GM21381 (cell line): ENCODE data around the gene ZNF747.
"Not testable (repeated sequence)": the region's sequence is repeated elsewhere in the genome, so short reads cannot be mapped to it uniquely, and the experiment has no call there.

Experiments
- ATAC-seq: cut with Tn5 transposase; IDR thresholded peaks from one replicate; pipeline ENCODE4 v1.9.1; 2021; ENCODE audit warnings: mild to moderate bottlenecking, moderate library complexity; ENCODE audit not compliant: unreplicated experiment

Gene ZNF747

DNA sequence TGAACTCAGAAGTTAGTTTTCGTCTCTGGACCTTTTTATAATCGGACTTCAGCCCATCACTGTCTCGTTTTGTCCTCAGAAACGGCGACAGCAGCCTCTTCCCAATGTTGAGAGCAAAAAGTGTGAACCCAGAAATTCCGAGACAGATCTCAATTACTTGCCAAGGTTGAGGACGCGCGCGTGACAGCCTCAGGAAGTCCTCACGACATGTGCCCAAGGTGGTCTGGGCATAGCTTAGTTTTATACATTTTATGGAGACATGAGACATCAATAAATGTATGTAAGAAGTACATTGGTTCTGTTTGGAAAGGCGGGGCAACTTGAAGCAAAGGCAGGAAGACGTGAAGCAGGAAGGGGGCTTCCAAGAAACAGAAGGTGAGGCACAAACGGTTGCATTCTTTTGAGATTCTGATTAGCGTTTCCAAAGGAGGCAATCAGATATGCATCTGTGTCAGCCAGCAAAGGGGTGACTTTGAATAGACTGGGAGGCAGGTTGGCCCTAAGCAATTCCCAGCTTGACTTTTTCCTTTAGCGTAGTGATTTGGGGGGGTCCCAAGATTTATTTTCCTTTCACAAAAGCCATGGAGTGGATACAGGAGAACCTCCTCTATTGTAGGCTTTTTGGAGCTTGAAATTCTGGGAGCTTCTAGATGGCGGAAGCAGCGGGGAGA lies 583 bp upstream of the ZNF747 start:
- ATAC-seq = peak; percentile 3

GRCh38 chr16:30533748-30534367 lies 800 bp downstream of the ZNF747 start:
- ATAC-seq = peak; percentile 19

- no peak for ATAC-seq
Observed at GRCh38 chr16:30533146-30533522, 1.5 kb downstream of the ZNF747 start.

DNA sequence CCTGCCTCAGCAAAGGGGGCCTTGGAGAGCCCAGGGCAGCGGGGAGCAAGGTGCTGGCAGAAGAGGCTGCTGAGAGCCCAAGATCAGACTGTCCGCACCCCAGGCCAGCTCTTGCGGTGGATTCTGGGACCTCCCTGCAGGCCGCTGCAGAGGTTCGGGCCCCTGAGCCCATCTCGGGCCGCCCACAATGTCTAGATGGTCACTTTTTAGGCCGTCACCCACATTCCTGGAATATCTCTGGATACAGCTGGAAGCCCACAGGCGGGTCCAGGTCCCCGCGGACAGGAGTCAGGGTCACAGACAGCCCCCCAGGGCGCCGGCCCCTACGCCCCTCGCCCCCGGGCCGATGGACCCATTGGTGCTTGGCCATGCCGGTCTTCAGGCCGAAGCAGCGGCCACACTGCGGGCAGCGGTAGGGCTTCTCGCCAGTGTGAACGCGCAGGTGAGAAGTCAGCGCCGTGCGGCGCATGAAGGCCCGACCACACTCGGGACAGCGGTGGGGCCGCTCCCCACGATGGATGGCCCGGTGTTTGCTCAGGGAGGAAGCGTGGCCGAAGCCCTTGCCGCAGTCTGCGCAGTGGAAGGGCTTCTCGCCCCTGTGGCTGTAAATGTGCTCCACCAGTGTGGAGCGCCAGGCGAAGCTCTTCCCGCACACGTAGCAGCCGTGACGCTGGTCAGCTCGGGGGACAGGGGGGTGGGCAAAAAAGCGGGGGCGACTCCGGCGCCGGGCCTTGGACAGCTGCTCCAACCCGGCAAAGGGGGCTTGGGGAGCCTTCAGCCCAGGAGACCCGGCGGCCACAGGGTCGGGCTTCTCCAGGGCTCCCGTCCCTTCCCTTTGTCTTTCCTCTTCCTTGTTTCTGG lies 2.1 kb downstream of the ZNF747 start:
- ATAC-seq = no peak

DNA sequence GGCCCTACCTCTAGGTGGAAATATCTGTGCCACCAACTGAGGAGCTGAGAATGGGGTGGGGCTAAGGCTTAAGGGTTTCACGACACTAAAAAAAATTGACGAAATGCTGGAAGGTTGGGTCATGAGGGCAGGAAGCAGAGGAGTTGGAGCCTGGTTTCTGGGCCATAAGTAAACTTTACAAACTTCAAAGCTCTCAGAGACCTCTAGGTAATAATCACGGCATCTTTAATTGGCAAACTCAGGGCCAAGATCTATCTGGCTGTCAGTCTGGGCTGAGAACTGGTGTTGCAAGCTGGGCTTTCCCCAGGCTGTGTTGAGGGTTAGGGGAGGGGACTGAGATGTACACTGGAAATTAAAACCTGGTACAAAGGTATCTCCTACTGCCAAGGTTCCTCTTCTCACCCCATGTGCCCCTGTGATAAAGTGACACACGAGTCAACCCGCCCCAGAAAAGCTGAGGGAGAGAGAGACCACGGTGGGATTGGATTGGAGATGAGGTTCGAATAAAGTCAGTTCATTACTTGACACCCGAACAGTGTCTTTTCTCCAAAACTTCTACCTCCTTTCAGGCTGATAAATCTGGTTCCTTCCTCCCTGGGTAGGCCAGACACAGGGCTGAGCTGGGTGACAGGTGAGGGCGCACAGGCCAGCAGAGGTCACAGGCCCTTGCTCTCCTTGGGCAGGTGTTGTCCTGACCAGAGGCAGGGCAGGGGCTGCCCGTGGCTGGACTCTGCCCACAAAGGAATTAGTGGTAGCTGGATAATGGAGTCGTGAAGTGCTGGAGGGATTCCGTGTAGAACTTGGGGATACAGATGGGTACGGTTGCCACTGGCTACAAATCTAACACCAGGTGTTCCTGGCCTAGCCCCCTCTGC lies 4.3 kb downstream of the ZNF747 start:
- ATAC-seq = no peak

- no peak for ATAC-seq
Observed at GRCh38 chr16:30528799-30529457, 5.7 kb downstream of the ZNF747 start.

DNA sequence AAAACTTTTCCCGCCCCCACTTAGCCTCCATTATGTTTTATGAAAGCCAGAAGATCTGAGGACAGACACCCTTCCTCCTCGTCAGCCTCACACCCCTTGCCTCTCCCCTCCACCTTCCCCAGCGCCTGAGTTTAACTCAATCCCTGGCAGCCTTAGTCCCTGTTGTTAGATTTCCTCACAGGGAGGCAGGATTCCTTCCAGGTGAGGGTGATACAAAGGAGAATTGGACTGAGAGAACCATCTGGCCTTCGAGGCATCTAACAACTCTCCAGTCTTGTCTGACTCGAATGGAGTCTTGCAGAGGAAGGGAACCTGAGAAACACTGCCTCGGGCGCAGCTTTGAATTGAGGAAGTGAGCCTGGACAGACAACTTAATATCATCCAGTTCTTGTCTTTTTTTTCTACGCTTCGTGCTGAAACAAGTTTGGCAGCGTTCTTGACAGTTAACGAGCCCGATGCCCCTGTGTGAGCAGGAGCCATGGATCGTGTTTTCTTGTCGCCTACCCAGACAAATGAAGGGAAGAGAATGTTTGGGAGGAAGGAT lies 7.0 kb downstream of the ZNF747 start:
- ATAC-seq = no peak

DNA sequence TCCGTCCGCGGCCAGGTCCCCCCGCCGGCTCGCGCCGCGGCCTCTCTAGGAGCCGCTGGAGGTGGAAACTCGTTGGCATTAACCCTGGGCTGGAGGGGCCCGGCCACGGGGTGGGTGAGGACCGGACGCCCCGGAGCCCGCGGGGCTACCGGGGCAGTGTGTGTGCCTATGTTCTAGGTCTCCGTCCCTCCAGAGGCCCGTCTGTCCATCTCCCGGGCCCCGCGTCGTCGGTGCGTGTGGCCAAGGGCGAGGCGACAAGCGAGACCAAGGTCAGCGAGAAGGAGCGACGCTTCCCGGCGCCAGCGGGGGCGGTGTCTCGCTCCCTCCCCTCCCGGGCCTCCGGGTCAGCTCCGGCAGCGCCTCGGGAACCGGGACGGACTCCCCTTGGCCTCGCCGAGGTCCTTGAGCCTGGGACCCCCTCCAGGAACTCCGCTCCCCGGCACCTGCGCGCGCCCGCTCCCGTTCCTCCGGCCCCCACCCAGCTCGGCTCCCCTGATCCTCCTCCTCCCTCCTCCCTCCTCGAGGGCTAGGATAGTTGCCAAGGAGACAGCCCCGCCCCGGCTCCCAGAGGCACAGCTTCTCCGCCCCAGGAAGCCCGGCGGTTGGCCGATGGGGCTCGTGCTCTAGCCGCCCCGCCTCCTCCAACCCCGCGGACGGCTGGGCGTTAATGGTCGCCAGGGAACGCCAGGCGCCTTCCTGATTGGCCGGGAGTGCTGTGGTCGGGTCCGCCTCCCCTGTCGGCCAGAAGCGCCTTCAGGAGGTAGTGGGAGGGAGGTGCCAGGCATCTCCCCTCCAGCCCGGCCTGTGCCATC lies 7.6 kb downstream of the ZNF747 start:
- ATAC-seq = peak; percentile 73

- ATAC-seq = peak; percentile 36
Observed at GRCh38 chr16:30526137-30526822, 8.4 kb downstream of the ZNF747 start, which contains the start of gene ZNF768. ZNF768 (minus strand) TSS chr16:30526566; CDS start chr16:30526413, 153 bp downstream.

DNA sequence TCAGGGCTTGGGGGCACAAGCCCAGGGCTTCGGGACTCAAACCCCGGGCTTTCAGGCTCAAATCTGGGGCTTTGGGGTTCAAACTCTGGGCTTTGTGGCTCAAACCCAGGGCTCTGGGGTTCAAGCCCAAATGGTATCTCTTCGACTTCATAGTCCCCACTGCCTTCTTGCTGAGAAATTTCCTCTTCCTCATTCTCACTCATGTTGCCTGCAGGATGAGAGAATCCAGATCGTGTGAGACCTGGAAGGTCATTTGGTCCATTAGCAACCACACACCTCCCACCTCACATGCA lies 8.9 kb downstream of the ZNF747 start:
- no peak for ATAC-seq

- no peak for ATAC-seq
Observed at GRCh38 chr16:30524575-30525568, 9.8 kb downstream of the ZNF747 start.

DNA sequence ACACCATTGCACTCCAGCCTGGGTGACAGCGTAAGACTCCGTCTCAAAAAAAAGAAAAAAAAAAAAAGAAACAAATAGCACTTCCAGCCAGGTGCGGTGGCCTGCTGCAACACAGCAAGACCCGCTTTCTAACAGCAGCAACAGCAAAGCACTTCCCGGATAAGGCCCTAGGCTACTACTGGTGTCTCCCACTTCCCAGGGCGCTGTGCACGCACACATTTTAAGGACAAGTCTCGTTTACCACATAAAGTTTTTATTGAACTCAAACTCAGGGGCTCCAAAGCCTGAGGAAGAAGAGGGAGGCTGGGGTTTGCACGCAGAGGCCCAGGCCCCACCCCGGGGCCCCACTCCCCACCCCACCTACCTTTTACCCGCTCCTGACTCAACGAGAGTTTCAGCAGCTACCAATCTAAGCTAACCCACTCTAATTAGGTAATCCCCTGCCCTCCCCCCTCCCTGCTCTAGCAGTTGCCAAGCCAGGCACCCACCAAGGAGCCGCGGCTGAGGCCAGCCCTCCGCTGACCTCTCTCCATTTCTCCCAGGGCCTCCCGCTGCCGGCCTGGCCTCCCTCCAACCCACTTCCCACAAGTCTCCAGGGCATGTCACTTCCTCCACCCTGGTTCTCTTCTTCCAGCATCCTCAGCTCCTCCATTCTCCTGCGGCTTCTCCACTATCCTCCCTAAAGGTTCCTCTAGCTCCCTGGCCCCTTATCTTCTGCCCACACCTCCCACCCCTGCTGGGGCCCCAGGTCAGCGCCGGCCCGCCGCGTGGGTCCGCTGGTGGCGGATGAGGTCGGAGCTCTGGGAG lies 10.7 kb downstream of the ZNF747 start:
- no peak for ATAC-seq

DNA sequence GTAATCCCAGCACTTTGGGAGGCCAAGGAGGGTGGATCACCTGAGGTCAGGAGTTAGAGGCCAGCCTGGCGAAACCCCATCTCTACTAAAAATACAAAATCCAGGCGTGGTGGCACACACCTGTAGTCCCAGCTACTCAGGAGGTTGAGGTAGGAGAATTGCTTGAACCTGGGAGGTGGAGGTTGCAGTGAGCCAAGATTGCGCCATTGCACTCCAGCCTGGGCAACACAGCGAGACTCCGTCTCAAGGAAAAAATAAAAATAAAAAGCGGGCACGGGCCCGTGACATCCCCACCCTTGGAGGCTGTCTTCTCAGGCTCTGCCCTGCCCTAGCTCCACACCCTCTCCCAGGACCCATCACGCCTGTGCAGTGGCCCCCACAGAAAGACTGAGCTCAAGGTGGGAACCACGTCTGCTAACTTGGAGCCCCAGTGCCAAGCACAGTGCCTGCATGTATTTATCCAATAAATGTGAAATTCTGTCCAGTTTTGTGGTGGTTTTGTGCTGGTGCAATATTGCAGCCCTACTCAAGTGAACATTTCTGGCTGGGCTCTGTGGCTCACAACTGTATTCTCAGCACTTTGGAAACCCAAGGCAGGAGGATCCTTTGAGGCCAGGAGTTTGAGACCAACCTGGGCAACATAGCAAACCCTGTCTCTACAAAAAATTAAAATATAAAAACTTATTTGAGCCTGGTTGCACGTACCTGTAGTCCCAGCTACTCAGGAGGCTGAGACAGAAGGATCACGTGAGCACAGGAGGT lies 11.8 kb downstream of the ZNF747 start:
- not testable (repeated sequence) for ATAC-seq

- ATAC-seq = no peak
Observed at GRCh38 chr16:30521873-30522641, 12.6 kb downstream of the ZNF747 start.

DNA sequence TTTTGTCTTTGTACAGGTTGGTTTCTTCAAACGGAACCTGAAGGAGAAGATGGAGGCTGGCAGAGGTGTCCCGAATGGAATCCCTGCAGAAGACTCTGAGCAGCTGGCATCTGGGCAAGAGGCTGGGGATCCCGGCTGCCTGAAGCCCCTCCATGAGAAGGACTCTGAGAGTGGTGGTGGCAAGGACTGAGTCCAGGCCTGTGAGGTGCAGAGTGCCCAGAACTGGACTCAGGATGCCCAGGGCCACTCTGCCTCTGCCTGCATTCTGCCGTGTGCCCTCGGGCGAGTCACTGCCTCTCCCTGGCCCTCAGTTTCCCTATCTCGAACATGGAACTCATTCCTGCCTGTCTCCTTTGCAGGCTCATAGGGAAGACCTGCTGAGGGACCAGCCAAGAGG lies 13.2 kb downstream of the ZNF747 start:
- ATAC-seq = no peak
